Testis (tissue), 3 donors: Measurements from ENCODE around the gene SKI. TPM values are rescaled to one million over a fixed set of nuclear protein-coding genes. Genes with fewer than 3 reads are reported as not detected.

Source experiments
- DNase-seq: peaks from one replicate; pipeline ENCODE4 v3.0.0-alpha.2; 2019
- H3K27ac ChIP-seq, 2 donors: fragments of 200-600 bp; sonication (generic); one replicate each; pipeline ENCODE4 v1.5.1; 2019
- H3K27me3 ChIP-seq: fragments of 200-600 bp; sonication (generic); one replicate; pipeline ENCODE4 v1.5.1; 2019
- H3K36me3 ChIP-seq: fragments of 200-600 bp; sonication (generic); one replicate; pipeline ENCODE4 v1.5.1; 2017; ENCODE audit warnings: low read depth; ENCODE audit errors: missing control alignments
- H3K4me1 ChIP-seq: fragments of 200-600 bp; sonication (generic); one replicate; pipeline ENCODE4 v1.5.1; 2019
- H3K4me3 ChIP-seq, 2 donors: fragments of 200-600 bp; sonication (generic); one replicate each; pipeline ENCODE4 v1.5.1; 2017 to 2019
- H3K9me3 ChIP-seq: fragments of 200-600 bp; sonication (generic); one replicate; pipeline ENCODE4 v1.5.1; 2017
- CTCF ChIP-seq, 3 experiments: fragments of 450-650 bp in 2 of 3; fragments of 200-600 bp in 1 of 3; sonication (generic) in 1 of 3; IDR thresholded peaks; one replicate each; pipeline ENCODE4 v1.5.1; 2016 to 2019; ENCODE audit warnings: antibody characterized with exemption in 3 of 3, mild to moderate bottlenecking in 2 of 3, moderate library complexity in 1 of 3
- POLR2A ChIP-seq: fragments of 450-650 bp; IDR thresholded peaks from one replicate; pipeline ENCODE4 v1.6.1; 2017; ENCODE audit warnings: antibody characterized with exemption, mild to moderate bottlenecking, moderate library complexity
- WGBS, 2 donors: methylation state at CpG; one replicate each; pipeline ENCODE4 v1.1.5; 2018; 5-methylcytosine and 5-hydroxymethylcytosine counted together
- intact Hi-C: fragments of 100-400 bp; cut with DNase I; formaldehyde crosslinking; loops from one replicate; pipeline ENCODE4 v1.15.1; 2023; ENCODE audit warnings: low total_unique reads
- polyA plus RNA-seq: library from polyadenylated mRNA; stranded (reverse); fragments of 350-450 nt; fragmentation: Illumina TruSeq; extraction: RNeasy Lipid Tissue Mini Kit (QIAGEN cat#74804); gene quantifications from one replicate; pipeline ENCODE4 v1.2.3, GENCODE V29; 2014; ENCODE audit warnings: low read depth, low replicate concordance; ENCODE audit not compliant: insufficient read depth
- total RNA-seq, 2 donors: library from RNA; depleted of rRNA; stranded (reverse); fragments of >200 nt; gene quantifications; one replicate each; pipeline ENCODE4 v1.2.3, GENCODE V29; 2016

Gene SKI
- total and polyA plus RNA-seq, 3 donors from 2014 or later: 40.2 to 87.1 (median 85.7) TPM

GRCh38 chr1:2268285-2269056, 40.4 kb downstream of the SKI start:
- Histone ChIP-seq H3K36me3 (no peaks in the 10 kb centered on the region), H3K4me3 (no peak overlapping the region), H3K9me3 (no peaks in the 10 kb centered on the region), H3K4me1 (peaks cover 38% of the 10 kb centered on the region), H3K27me3 (no peaks in the 10 kb centered on the region), H3K27ac (no peak overlapping the region)
- TF ChIP-seq CTCF (IDR thresholded peaks at IDR 0.05) (no peak), POLR2A (no peak)
- intact Hi-C loops: no loop called here
- no peak for DNase-seq
- 85 to 86% methylated on average over 11 to 14 of the region's 14 CpGs for WGBS, 2 donors

GRCh38 chr1:2269193-2269921, 41.2 kb downstream of the SKI start:
- Histone ChIP-seq H3K4me3 (no peak overlapping the region), H3K27ac (no peak overlapping the region), H3K27me3 (no peaks in the 10 kb centered on the region), H3K4me1 (peaks cover 40% of the 10 kb centered on the region), H3K36me3 (no peaks in the 10 kb centered on the region), H3K9me3 (no peaks in the 10 kb centered on the region)
- WGBS, 2 donors: 85 to 92% methylated on average over 12 to 21 of the region's 28 CpGs
- no peak for DNase-seq
- intact Hi-C loops: no loop called here
- no peak for TF ChIP-seq CTCF (IDR thresholded peaks at IDR 0.05)
- TF ChIP-seq POLR2A: no peak

- 84% methylated on average over 11 of the region's 13 CpGs; no CpG with 5 or more reads in 1 of the 2 donors for WGBS, 2 donors
- Histone ChIP-seq H3K9me3 (no peaks in the 10 kb centered on the region), H3K4me3 (no peak overlapping the region), H3K27me3 (no peaks in the 10 kb centered on the region), H3K4me1 (peaks cover 45% of the 10 kb centered on the region), H3K27ac (no peak overlapping the region), H3K36me3 (no peaks in the 10 kb centered on the region)
- no peak for TF ChIP-seq CTCF (IDR thresholded peaks at IDR 0.05)
- TF ChIP-seq POLR2A: no peak
- no peak for DNase-seq
- intact Hi-C loops: no loop called here
Measured at GRCh38 chr1:2269922-2270259, 41.8 kb downstream of the SKI start.

- Histone ChIP-seq H3K27ac (no peak overlapping the region), H3K4me1 (peaks cover 51% of the 10 kb centered on the region), H3K4me3 (no peak overlapping the region), H3K9me3 (no peaks in the 10 kb centered on the region), H3K36me3 (no peaks in the 10 kb centered on the region), H3K27me3 (no peaks in the 10 kb centered on the region)
- WGBS, 2 donors: 40 to 56% methylated on average over 1 to 27 of the region's 27 CpGs
- no peak for TF ChIP-seq POLR2A
- TF ChIP-seq CTCF (IDR thresholded peaks at IDR 0.05): no peak
- DNase-seq: no peak
- intact Hi-C loops: no loop called here
Measured at GRCh38 chr1:2270260-2271100, 42.4 kb downstream of the SKI start.
